Measurements from ENCODE around the gene EFNB2. TPM values are rescaled to one million over a fixed set of nuclear protein-coding genes. Genes with fewer than 3 reads are reported as not detected.

Gene EFNB2
- total RNA-seq, 2 experiments from 2014 or later: 0.11 to 0.20 TPM

GRCh38 chr13:106494936-106495335 is 40.5 kb downstream of the EFNB2 start:
- H3K9me3 Mint-ChIP-seq: no peaks in the 10 kb centered on the region
- peaks cover 61% of the 10 kb centered on the region for H3K27me3 Mint-ChIP-seq
- TF ChIP-seq, protein P1, sequence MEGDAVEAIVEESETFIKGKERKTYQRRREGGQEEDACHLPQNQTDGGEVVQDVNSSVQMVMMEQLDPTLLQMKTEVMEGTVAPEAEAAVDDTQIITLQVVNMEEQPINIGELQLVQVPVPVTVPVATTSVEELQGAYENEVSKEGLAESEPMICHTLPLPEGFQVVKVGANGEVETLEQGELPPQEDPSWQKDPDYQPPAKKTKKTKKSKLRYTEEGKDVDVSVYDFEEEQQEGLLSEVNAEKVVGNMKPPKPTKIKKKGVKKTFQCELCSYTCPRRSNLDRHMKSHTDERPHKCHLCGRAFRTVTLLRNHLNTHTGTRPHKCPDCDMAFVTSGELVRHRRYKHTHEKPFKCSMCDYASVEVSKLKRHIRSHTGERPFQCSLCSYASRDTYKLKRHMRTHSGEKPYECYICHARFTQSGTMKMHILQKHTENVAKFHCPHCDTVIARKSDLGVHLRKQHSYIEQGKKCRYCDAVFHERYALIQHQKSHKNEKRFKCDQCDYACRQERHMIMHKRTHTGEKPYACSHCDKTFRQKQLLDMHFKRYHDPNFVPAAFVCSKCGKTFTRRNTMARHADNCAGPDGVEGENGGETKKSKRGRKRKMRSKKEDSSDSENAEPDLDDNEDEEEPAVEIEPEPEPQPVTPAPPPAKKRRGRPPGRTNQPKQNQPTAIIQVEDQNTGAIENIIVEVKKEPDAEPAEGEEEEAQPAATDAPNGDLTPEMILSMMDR (IDR thresholded peaks at IDR 0.05): no peak
- no peaks in the 10 kb centered on the region for H3K36me3 Mint-ChIP-seq (ENCODE audit: low read depth)
- POLR2A ChIA-PET: interaction anchor here (1.2 kb wide), 1 partner anchor 11 kb away, joined by 3 read pairs; no protein-coding TSS in a partner anchor
- no peak overlapping the region for H3K4me3 Mint-ChIP-seq
- ATAC-seq: no peak
- intact Hi-C loops (cut with micrococcal nuclease): no loop called here
- H3K4me1 Mint-ChIP-seq (ENCODE audit: low read depth): peaks cover 16% of the 10 kb centered on the region
- no peak overlapping the region for H3K27ac Mint-ChIP-seq
- no peak for DNase-seq
- CTCF ChIA-PET: interaction anchor here (1.4 kb wide), 1 partner anchor 41 kb away, joined by 3 read pairs; no protein-coding TSS in a partner anchor

GRCh38 chr13:106494506-106494905 is 41.0 kb downstream of the EFNB2 start:
- Mint-ChIP-seq H3K27ac (no peak overlapping the region), H3K4me3 (no peak overlapping the region), H3K27me3 (peaks cover 59% of the 10 kb centered on the region), H3K4me1 (ENCODE audit: low read depth) (peaks cover 14% of the 10 kb centered on the region), H3K9me3 (no peaks in the 10 kb centered on the region), H3K36me3 (ENCODE audit: low read depth) (no peaks in the 10 kb centered on the region)
- ChIA-PET CTCF (interaction anchor here (1.4 kb wide), 1 partner anchor 42 kb away, joined by 3 read pairs; no protein-coding TSS in a partner anchor), POLR2A (interaction anchor here (1.2 kb wide), 1 partner anchor 11 kb away, joined by 3 read pairs; no protein-coding TSS in a partner anchor)
- intact Hi-C loops (cut with micrococcal nuclease): no loop called here
- no peak for DNase-seq
- TF ChIP-seq, protein P1 (IDR thresholded peaks at IDR 0.05): no peak
- no peak for ATAC-seq

DNA sequence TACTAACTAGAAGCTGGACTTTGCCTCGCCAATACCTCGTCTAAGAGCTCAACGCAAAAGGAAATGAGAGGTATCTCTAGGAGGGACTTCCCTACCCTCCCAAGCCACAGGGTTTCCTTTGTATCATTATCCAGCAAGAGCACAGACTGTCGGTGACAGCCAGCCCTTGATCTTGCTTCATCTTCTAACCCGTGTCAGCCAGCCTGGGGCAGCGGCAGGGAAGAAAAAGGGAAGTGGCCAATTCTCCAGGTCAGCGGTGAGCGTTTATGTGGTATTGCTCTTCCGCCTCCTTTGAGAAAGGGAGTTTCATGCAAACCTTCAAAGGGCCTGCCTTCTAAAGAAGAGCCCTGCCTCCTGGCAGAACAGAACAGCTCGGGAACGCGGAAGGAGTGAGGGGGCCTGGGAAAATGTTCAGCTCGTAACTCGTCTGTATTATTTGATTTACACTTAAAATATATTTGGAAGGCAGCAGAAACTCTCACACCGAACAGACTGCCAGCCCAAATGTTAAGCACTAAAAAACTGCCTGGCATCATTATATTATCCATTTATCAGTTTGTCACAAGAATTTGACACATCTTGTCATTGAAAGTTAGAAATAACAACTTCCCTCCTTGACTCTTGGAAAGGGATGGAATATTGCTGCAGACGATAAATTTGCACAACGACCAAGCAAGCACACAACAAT is 41.8 kb downstream of the EFNB2 start:
- CTCF ChIA-PET: interaction anchor here (2.3 kb wide), 1 partner anchor 14 kb away, joined by 5 read pairs; no protein-coding TSS in a partner anchor

DNA sequence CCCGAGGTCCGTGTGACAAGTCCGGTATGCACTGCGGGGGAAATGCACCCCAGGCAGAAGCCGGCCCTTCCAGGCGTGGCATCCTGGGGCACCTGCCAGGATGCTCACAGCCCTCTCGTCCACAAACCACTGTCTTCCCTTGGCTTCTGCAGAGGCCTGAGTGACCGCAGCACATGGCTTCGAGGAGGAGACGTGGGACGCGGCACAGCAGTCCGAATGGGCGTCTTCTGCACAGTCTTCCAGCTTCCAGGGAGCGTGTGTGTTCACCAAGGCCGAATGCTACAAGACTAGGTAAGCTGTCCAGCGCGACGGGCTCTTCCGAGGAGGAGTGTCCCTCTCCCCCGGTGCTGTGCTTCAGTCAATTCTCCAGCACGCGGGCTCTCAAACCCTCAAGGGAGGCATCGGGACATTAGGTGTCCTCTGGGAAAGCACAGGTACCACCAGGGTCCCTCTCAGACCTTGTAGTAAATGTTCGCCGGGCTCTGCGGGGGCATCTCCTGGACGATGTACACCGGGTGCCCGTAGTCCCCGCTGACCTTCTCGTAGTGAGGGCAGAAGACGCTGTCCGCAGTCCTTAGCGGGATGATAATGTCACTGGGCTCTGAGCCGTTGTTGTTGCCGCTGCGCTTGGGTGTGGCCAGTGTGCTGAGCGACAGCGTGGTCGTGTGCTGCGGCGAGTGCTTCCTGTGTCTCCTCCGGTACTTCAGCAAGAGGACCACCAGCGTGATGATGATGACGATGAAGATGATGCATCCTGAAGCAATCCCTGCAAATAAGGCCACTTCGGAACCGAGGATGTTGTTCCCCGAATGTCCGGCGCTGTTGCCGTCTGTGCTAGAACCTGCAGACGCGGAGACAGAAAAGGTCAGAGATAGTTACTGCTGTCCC is 42.6 kb downstream of the EFNB2 start:
- no peak for DNase-seq
- intact Hi-C loops (cut with micrococcal nuclease): no loop called here
- Mint-ChIP-seq H3K27ac (no peak overlapping the region), H3K36me3 (ENCODE audit: low read depth) (no peaks in the 10 kb centered on the region), H3K9me3 (no peaks in the 10 kb centered on the region), H3K27me3 (peaks cover 65% of the 10 kb centered on the region), H3K4me3 (no peak overlapping the region), H3K4me1 (ENCODE audit: low read depth) (peaks cover 14% of the 10 kb centered on the region)
- POLR2A ChIA-PET: no interaction called here
- no peak for ATAC-seq
- TF ChIP-seq, protein P1 (IDR thresholded peaks at IDR 0.05): no peak
- CTCF ChIA-PET: interaction anchor here (2.3 kb wide), 1 partner anchor 13 kb away, joined by 5 read pairs; no protein-coding TSS in a partner anchor

More for the DNA sequence above, 41.8 kb downstream of the EFNB2 start:
- Mint-ChIP-seq H3K27me3 (peaks cover 63% of the 10 kb centered on the region), H3K36me3 (ENCODE audit: low read depth) (no peaks in the 10 kb centered on the region), H3K4me3 (no peak overlapping the region), H3K4me1 (ENCODE audit: low read depth) (peaks cover 14% of the 10 kb centered on the region), H3K9me3 (no peaks in the 10 kb centered on the region), H3K27ac (no peak overlapping the region)
- POLR2A ChIA-PET: interaction anchor here (1.2 kb wide), 1 partner anchor 12 kb away, joined by 3 read pairs; no protein-coding TSS in a partner anchor
- ATAC-seq: no peak
- intact Hi-C loops (cut with micrococcal nuclease): no loop called here
- no peak for DNase-seq
- TF ChIP-seq, protein P1 (IDR thresholded peaks at IDR 0.05): no peak

Data from activated CD8-positive, alpha-beta T cell treated with anti-CD3 and anti-CD28 coated beads for 36 hours (primary cell).